NCI-H187 treated with DMSO at 0.1 percent for 48 hours (cell line): ENCODE measurements around the gene TEKT4.
"Not testable (repeated sequence)": the region's sequence is repeated elsewhere in the genome, so short reads cannot be mapped to it uniquely, and the experiment has no call there.

ENCODE experiments used
- DNase-seq: peaks from one replicate; lab custom pipeline; 2025; lab: John Stamatoyannopoulos, UW

TEKT4 gene, protein sequence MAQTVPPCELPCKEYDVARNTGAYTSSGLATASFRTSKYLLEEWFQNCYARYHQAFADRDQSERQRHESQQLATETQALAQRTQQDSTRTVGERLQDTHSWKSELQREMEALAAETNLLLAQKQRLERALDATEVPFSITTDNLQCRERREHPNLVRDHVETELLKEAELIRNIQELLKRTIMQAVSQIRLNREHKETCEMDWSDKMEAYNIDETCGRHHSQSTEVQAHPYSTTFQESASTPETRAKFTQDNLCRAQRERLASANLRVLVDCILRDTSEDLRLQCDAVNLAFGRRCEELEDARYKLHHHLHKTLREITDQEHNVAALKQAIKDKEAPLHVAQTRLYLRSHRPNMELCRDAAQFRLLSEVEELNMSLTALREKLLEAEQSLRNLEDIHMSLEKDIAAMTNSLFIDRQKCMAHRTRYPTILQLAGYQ

DNA sequence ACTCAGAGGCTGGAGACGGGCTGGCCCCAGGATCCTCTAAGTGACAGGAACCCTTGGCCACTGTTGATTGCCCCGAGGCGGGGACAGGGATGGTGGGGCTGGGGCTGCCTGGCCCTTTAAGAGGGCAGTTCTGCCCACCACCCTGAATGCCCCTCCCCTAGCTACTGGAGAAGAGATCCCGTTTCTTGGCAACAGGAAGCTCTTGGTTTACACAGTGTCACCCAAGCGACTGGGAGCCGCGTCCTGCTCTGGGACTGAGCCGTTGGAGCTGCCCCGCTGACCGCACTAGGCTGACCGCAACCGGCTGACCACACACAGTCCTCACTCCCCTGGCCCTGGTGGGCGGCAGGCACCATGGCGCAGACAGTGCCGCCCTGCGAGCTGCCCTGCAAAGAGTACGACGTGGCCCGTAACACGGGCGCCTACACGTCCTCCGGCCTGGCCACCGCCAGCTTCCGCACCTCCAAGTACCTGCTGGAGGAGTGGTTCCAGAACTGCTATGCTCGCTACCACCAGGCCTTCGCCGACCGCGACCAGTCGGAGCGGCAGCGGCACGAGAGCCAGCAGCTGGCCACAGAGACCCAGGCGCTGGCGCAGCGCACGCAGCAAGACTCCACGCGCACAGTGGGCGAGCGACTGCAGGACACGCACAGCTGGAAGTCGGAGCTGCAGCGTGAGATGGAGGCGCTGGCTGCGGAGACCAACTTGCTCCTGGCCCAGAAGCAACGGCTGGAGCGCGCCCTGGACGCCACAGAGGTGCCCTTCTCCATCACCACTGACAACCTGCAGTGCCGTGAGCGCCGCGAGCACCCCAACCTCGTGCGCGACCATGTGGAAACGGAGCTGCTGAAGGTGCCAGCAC, at the start of gene TEKT4:
TEKT4 (plus strand) TSS at position 205 of the 862 bp plus-strand sequence; CDS start at position 355, 150 bp downstream.
- DNase-seq = no peak

DNA sequence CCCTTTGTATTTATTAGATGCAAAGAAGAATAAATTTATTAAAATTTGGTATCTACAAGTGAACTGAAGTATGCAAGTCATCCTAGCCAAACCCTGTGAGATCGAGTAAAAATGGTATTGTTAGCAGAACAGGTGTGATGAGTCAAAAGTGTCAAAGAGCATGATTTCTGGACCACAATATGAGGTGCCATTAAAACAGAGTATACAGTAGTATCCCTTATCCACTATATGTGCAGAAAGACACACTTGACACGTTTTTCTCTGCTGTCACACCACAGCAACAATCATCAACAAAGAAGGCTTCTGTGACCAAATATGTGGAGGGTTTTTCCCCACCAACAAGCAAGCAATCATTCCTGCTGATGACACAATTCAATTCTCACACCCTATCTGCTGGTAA, 32.0 kb upstream of the TEKT4 start:
- DNase-seq = not testable (repeated sequence)

DNA sequence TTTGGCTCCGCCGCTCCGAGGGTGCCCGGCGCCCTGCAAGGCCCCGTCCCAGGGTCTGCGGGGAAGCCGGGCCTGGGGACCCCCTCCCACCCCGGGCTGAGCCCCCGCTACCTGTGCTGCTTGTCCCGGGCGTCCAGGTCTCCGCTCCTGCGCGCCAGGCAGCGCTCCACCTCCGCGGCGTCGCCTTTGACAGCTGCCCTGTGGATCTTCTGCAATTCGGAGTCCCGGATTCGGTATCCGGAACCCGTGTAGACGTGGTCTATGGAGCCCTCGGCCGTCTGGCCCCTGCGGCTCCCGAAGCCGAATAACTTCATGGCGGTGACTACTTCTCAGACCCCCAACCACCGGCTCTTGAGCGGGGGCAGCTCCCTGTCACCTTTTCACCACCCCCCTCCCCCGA, 14.4 kb upstream of the TEKT4 start:
- DNase-seq = not testable (repeated sequence)

- not testable (repeated sequence) for DNase-seq
These were observed 13.7 kb upstream of the TEKT4 start for GRCh38 chr2:94857367-94858162.

DNA sequence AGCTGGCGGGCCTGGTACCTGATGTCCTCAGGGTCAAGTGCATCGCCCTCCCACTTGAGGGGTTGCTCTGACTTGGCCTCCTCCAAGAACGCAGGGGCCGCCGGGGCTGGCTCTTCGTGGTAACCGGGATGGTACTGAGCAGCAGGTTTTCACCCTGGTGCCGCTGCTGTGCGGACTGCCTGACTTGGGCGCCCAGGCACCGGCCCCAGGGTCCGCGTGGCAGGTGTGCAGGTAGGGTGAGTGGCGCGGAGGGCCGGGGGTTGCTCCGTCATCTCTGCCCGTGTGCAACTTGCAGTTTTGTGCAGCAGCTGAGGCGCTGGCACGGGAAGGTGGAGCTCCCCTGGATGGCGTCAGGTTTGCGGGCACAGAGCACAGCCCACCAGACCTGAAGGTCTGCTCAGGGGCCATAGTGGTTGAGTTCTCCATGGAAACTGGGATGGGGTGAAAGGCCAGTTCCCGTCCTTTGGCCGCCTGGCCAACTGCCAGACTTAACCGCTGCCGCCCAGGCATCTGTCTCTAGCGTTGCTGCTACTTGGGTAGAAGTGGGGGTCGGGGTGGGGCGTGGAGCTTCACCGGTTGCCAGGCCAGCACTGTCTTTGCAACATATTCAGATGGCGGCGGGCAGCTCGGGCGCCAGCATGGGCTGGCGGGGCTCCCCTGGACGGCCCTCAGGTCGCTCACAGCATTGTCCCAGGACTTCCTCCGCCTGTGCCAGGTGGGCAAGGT, 12.9 kb upstream of the TEKT4 start:
- DNase-seq = not testable (repeated sequence)

- no peak for DNase-seq
These were observed 9.7 kb upstream of the TEKT4 start for GRCh38 chr2:94861308-94862152.

DNA sequence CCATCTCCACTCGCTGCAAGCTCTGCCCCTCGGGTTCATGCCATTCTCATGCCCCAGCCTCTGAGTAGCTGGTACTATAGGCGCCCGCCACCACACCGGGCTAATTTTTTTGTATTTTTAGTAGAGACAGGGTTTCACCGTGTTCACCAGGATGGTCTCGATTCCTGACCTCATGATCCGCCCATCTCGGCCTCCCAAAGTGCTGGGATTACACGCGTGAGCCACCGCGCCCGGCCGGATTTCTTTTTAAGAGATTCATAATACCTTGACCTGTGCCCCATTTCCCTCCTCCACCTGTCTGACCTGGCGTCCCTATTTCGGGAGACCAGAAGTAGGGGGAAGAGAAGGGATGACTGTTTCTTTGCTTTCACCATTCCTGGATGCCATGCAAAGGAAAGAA, 8.3 kb upstream of the TEKT4 start:
- DNase-seq = not testable (repeated sequence)

DNA sequence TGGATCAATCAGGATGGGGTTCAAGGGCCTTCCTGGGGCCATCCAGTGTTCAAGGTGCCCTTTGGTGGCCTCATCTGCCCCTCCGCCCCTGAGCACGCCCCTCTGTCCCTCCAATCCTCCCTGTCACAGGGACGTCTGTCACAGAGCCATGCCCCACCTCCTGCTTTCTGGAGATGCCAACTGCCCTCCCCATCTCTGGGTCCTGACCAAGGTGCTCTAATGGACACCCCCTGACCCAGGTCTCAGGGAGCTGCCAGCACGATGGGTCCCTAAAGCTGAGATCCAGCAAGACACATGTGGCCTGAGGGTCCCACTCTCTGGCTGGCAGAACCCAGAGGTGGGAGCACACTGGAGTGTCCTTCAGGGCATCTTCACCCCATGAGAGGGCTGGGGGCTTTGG, 2.1 kb upstream of the TEKT4 start:
- DNase-seq = no peak

DNA sequence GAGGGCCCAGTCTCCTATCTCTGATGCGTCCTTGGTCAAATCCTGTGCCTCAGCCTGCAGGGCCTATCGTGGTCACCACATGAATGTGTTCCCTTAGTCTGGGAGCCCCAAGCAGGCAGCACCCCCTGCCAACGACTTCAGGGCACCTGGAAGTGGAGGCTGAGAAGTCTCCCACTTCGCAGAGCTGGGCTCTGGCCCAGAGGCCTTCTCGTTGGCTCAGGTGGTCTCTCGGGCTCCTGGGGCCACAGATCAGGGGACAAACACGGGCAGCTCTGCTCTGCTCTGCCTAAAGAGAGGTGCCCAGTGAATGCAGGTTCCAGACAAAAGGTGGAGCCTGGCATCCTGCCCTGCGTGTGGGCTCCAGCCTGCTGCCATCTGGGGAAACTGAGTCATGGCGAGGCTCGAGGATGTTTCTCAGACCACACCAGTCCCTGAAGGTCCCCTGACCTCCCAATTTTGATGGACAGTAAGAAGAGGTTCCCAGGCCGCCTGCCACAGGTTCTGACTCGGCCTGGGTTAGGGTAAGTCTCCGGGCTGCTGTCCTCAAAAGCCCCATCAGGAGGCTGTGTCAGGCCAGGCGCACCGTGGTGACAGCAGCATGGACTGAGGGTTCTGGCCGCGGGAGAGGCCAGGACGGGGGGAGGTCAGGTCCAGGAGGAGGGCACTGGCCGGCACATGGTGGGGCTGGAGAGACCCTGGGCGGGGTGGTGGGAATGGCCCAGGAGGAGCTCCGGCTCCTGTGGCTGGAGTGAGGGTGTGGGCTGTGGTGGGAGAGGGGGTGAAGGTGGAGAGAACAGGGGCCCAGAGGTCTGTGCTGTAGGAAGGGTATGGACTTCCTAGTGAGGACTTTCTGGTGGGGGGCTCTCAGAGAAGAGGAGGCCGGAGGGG, 1.4 kb upstream of the TEKT4 start:
- no peak for DNase-seq

DNA sequence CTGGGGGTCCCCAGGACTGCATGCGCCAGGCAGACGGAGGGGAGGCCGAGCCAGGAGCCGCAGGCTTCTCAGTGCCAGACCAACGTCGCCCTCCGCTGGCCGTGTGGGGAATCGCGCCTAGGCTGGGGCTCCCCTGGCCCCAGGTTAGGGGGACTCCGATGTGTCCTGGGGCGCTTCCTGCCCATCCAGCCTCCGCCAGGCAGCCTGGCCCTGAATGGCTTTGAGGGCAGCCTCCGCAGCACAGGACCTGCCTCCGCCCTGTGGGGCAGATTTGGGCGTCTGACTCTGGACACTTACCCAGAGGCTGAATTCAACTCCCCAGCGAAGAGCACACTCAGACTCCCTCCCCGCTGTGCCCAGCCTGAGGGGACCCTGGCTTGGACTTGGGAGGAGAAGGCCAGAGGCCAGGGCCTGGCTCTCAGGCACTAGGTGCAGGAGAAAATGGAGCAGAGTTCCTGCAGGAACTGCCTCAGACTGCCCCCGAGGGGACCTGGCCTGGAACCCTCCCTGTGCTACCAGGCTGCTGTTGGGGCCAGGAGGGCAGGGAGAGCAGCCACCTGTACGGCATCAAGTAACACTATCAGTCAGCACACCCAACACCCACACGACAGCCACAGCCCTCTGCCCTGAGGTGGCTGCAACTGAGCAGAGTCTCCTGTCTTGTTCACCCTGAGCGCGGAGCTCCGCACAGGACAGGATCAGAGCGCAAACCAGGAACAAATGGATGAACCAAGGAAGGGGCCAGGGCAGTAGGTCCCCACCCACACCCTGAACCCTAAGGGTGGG, 597 bp upstream of the TEKT4 start:
- no peak for DNase-seq

- no peak for DNase-seq
These were observed 923 bp downstream of the TEKT4 start for GRCh38 chr2:94872088-94872618.

DNA sequence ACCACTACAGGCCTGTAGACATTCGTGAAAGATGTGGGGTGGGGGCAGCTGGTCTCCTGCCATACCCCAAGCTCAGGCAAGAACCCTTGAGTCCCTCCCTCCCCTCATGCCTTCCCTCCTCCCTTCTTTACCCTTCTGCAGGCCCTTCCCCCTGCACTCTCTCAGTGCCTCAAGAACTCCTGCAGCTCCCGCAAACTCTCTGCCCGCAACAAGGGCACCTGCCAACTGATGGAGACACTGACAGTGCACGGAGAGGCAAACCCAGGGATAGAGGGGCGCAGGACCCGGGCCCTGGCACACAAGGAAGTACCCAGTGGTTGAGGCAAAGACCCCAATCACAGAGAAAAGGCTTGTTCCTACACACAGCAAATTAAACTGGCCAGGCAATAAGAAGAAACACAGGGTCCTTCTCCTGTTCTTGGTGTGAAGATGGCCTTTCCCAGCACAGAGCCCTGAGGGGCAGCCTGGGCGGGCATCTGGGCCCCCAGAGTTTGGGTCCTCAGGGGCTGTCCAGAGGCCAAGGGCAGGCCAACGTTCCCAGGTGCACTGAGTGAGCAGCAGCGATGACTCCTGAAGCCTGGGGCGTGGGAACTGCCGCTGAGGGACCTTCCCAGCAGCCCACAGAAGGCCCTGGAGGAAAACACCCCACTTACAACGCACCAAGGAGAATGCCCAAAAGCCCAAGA, 1.6 kb downstream of the TEKT4 start:
- DNase-seq = no peak

- no peak for DNase-seq
These were observed 2.4 kb downstream of the TEKT4 start for GRCh38 chr2:94873362-94874276.

GRCh38 chr2:94874277-94874997, 3.2 kb downstream of the TEKT4 start:
- no peak for DNase-seq

DNA sequence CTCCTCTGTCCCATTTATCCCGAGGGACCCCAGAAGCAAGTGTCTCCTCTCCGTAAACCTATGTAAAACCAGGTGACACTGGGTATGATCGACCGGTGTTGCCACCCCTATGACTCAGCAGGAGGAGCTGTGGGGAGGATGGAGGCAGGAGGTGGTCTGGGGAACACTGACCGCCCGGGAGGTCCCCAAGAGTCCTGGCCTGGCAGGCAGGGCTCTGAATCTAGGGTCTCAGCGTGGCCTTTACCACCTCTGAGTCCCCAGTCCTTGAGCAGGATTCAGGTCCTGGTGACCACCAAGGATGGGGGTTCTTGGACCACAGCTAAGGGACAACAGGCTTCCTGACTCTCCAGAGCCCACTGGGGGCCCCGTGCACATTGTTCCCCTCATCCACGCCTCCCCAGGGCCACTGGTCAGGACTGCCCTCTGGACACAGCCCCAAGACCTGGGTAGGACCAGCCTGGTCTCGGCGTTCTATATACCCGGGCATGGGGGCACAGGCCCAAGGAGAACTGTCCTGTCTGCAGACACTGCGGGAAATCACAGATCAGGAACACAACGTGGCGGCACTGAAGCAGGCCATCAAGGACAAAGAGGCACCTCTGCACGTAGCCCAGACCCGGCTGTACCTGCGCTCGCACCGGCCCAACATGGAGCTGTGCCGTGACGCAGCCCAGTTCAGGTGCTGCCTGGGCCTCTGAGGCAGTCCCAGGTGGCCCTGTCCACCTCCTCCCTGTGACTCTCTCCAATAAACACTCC, 4.0 kb downstream of the TEKT4 start:
- no peak for DNase-seq
